Measurements from ENCODE around the gene GPX6. TPM values are rescaled to one million over a fixed set of nuclear protein-coding genes. Genes with fewer than 3 reads are reported as not detected.
A peak's percentile ranks its signal among the peaks of the same experiment; 100 is the strongest.
"Not testable (repeated sequence)": the region's sequence is repeated elsewhere in the genome, so short reads cannot be mapped to it uniquely, and the experiment has no call there.

Gene GPX6
- total and polyA plus RNA-seq, 10 donors: not detected

- peaks cover 0 to 87% (median 25%) of the 10 kb centered on the region in 7 donors for H3K27me3 ChIP-seq (replicated peaks in 1 of 7)
- no peak overlapping the region for H3K4me3 ChIP-seq
- intact Hi-C loops (cut with DNase I; ENCODE audit: low total_unique reads): no loop called here
- TF ChIP-seq, protein P1, sequence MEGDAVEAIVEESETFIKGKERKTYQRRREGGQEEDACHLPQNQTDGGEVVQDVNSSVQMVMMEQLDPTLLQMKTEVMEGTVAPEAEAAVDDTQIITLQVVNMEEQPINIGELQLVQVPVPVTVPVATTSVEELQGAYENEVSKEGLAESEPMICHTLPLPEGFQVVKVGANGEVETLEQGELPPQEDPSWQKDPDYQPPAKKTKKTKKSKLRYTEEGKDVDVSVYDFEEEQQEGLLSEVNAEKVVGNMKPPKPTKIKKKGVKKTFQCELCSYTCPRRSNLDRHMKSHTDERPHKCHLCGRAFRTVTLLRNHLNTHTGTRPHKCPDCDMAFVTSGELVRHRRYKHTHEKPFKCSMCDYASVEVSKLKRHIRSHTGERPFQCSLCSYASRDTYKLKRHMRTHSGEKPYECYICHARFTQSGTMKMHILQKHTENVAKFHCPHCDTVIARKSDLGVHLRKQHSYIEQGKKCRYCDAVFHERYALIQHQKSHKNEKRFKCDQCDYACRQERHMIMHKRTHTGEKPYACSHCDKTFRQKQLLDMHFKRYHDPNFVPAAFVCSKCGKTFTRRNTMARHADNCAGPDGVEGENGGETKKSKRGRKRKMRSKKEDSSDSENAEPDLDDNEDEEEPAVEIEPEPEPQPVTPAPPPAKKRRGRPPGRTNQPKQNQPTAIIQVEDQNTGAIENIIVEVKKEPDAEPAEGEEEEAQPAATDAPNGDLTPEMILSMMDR (IDR thresholded peaks at IDR 0.05 in 8 of 11, conservative IDR thresholded peaks at IDR 0.05 in 3 of 11): no peak
- TF ChIP-seq POLR2AphosphoS5 (IDR thresholded peaks at IDR 0.05) (no peak), POLR2A (IDR thresholded peaks at IDR 0.05) (no peak)
- no peaks in the 10 kb centered on the region for H3K4me1 ChIP-seq
- DNase-seq: no peak
- no peak overlapping the region for H3K27ac ChIP-seq
- 49 to 76% (median 57%) methylated on average over 12 of the region's 12 CpGs for WGBS, 5 donors
- H3K9me3 ChIP-seq: no peaks in the 10 kb centered on the region
- H3K36me3 ChIP-seq: no peaks in the 10 kb centered on the region
These were observed 37.1 kb downstream of the GPX6 start for GRCh38 chr6:28478518-28478917.

GRCh38 chr6:28474441-28475219 is 41.0 kb downstream of the GPX6 start:
- TF ChIP-seq, protein P1 (IDR thresholded peaks at IDR 0.05 in 8 of 11, conservative IDR thresholded peaks at IDR 0.05 in 3 of 11): no peak
- TF ChIP-seq POLR2AphosphoS5 (IDR thresholded peaks at IDR 0.05): no peak
- H3K27ac ChIP-seq: no peak overlapping the region
- H3K4me3 ChIP-seq: peak overlapping the region in 1 of 8 donors; percentile 13
- peaks cover 0 to 84% (median 24%) of the 10 kb centered on the region in 7 donors for H3K27me3 ChIP-seq (replicated peaks in 1 of 7)
- H3K9me3 ChIP-seq: peaks cover 0 to 8% (median 0%) of the 10 kb centered on the region in 8 donors
- 5 to 12% (median 8%) methylated on average over 18 of the region's 18 CpGs for WGBS, 5 donors
- DNase-seq: no peak
- H3K36me3 ChIP-seq: no peaks in the 10 kb centered on the region
- intact Hi-C loops (cut with DNase I; ENCODE audit: low total_unique reads): no loop called here
- no peaks in the 10 kb centered on the region for H3K4me1 ChIP-seq

GRCh38 chr6:28469153-28469745 is 46.3 kb downstream of the GPX6 start:
- DNase-seq: not testable (repeated sequence)

DNA sequence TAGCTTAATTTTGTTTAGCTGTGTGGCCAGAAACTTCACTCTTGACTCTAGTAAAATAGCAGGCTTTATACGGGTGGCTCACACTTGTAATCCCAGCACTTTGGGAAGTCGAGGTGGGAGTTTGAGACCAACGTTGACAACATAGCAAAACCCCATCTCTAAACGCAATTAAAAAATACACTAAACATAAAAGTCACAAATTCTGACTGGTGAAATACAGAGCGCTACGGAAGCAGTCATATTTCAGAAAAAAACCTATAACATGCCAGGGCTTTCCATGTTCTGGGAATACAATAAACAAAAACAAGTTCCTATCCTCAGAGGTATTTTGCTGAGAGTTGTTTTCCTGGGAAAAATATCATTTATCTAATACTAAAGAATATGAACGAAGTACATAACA is 47.5 kb downstream of the GPX6 start:
- no peaks in the 10 kb centered on the region for H3K36me3 ChIP-seq
- 76 to 88% (median 80%) methylated on average over 7 of the region's 7 CpGs for WGBS, 5 donors
- TF ChIP-seq POLR2A (IDR thresholded peaks at IDR 0.05) (no peak), POLR2AphosphoS5 (IDR thresholded peaks at IDR 0.05) (no peak)
- TF ChIP-seq, protein P1 (IDR thresholded peaks at IDR 0.05 in 8 of 11, conservative IDR thresholded peaks at IDR 0.05 in 3 of 11): no peak
- H3K4me1 ChIP-seq: no peaks in the 10 kb centered on the region
- H3K27me3 ChIP-seq (replicated peaks in 1 of 7): peaks cover 0 to 81% (median 4%) of the 10 kb centered on the region in 7 donors
- peaks cover 0 to 26% (median 0%) of the 10 kb centered on the region in 8 donors for H3K9me3 ChIP-seq
- intact Hi-C loops (cut with DNase I; ENCODE audit: low total_unique reads): no loop called here
- H3K27ac ChIP-seq: no peak overlapping the region
- no peak overlapping the region for H3K4me3 ChIP-seq
- no peak for DNase-seq

More at GRCh38 chr6:28469153-28469745, 46.3 kb downstream of the GPX6 start:
- intact Hi-C loops (cut with DNase I; ENCODE audit: low total_unique reads); H3K36me3 ChIP-seq; H3K4me3 ChIP-seq; H3K4me1 ChIP-seq; H3K27ac ChIP-seq: not testable (repeated sequence)
- H3K27me3 ChIP-seq (replicated peaks in 1 of 7): peaks cover 0 to 81% (median 11%) of the 10 kb centered on the region in 7 donors
- H3K9me3 ChIP-seq: peaks cover 0 to 26% (median 0%) of the 10 kb centered on the region in 8 donors
- WGBS, 5 donors: 92 to 95% (median 93%) methylated on average over 22 to 45 of the region's 45 CpGs

Data from spleen (tissue), 11 donors.